ENCODE results near the gene FOXP1. TPM values are rescaled to one million over a fixed set of nuclear protein-coding genes. Genes with fewer than 3 reads are reported as not detected.

Gene FOXP1
- total and polyA plus RNA-seq, 4 donors = 4.9 to 35.4 (median 32.0) TPM

- peak; percentile 82 for DNase-seq (ENCODE audit: low spot score)
- TF ChIP-seq REST (IDR thresholded peaks at IDR 0.05) (no peak), SP1 (IDR thresholded peaks at IDR 0.05) (peak; percentile 11), TAF1 (conservative IDR thresholded peaks at IDR 0.05) (peak; percentile 41)
- Histone ChIP-seq H3K36me3 (ENCODE audit: control insufficient read depth in 4 of 4, insufficient read depth in 3 of 4, low read depth in 1 of 4, low read length in 3 of 4) (no peaks in the 10 kb centered on the region), H3K27me3 (ENCODE audit: control insufficient read depth in 4 of 4, insufficient read depth in 4 of 4, low read length in 3 of 4) (no peaks in the 10 kb centered on the region), H3K4me3 (ENCODE audit: low read depth in 1 of 3, low read length in 3 of 3) (peak overlapping the region; percentile 76 to 96 (median 89)), H3K27ac (ENCODE audit: low read depth in 1 of 2, low read length in 2 of 2) (peak overlapping the region; percentile 84 to 99), H3K9me3 (ENCODE audit: control insufficient read depth in 4 of 4, low read length in 3 of 4) (no peaks in the 10 kb centered on the region), H3K4me1 (ENCODE audit: control insufficient read depth in 4 of 4, insufficient read depth in 4 of 4, low read length in 3 of 4) (peaks cover 4 to 38% (median 15%) of the 10 kb centered on the region in 4 donors), H3K9ac (ENCODE audit: low read depth in 1 of 2, low read length in 2 of 2) (peak overlapping the region; percentile 66 to 92)
- under 1% methylated on average over 84 of the region's 84 CpGs for WGBS
These were observed 639 bp downstream of the FOXP1 start for GRCh38 chr3:71582612-71583565.

- H3K36me3 ChIP-seq (ENCODE audit: control insufficient read depth in 4 of 4, insufficient read depth in 3 of 4, low read depth in 1 of 4, low read length in 3 of 4) = peaks cover 0 to 1% (median 0%) of the 10 kb centered on the region in 4 donors
- peaks cover 4 to 38% (median 15%) of the 10 kb centered on the region in 4 donors for H3K4me1 ChIP-seq (ENCODE audit: control insufficient read depth in 4 of 4, insufficient read depth in 4 of 4, low read length in 3 of 4)
- no peaks in the 10 kb centered on the region for H3K9me3 ChIP-seq (ENCODE audit: control insufficient read depth in 4 of 4, low read length in 3 of 4)
These were observed 1.4 kb downstream of the FOXP1 start for GRCh38 chr3:71582036-71582611.

More at GRCh38 chr3:71582036-71582611, 1.4 kb downstream of the FOXP1 start:
- under 1% methylated on average over 59 of the region's 59 CpGs for WGBS
- Histone ChIP-seq H3K4me3 (ENCODE audit: low read depth in 1 of 3, low read length in 3 of 3) (peak overlapping the region; percentile 76 to 96 (median 89)), H3K27me3 (ENCODE audit: control insufficient read depth in 4 of 4, insufficient read depth in 4 of 4, low read length in 3 of 4) (no peaks in the 10 kb centered on the region), H3K27ac (ENCODE audit: low read depth in 1 of 2, low read length in 2 of 2) (peak overlapping the region; percentile 84 to 99), H3K9ac (ENCODE audit: low read depth in 1 of 2, low read length in 2 of 2) (peak overlapping the region; percentile 66 to 92)
- TF ChIP-seq ATF3 (IDR thresholded peaks at IDR 0.05) (no peak), YY1 (IDR thresholded peaks at IDR 0.05) (peak; percentile 23), RXRA (IDR thresholded peaks at IDR 0.05) (no peak), NR2F2 (IDR thresholded peaks at IDR 0.05) (no peak), HNF4A (conservative IDR thresholded peaks at IDR 0.05) (no peak), GABPA (IDR thresholded peaks at IDR 0.05 in 1 of 2, conservative IDR thresholded peaks at IDR 0.05 in 1 of 2) (no peak), RAD21 (IDR thresholded peaks at IDR 0.05) (peak in 1 of 2 donors; percentile 33), REST (IDR thresholded peaks at IDR 0.05) (no peak), MAX (IDR thresholded peaks at IDR 0.05) (no peak), FOXA2 (IDR thresholded peaks at IDR 0.05) (no peak), EGR1 (IDR thresholded peaks at IDR 0.05; ENCODE audit: low read depth in 2 of 2) (no peak)
- peak; percentile 62 for DNase-seq (ENCODE audit: low spot score)
